GM19240 (cell line): ENCODE results near the gene MAST4.
"Not testable (repeated sequence)": the region's sequence is repeated elsewhere in the genome, so short reads cannot be mapped to it uniquely, and the experiment has no call there.

ENCODE experiments used
- DNase-seq: peaks from one replicate; pipeline ENCODE4 v3.0.0; 2011; ENCODE audit warnings: low spot score; ENCODE audit not compliant: insufficient read length

The MAST4 gene

GRCh38 chr5:66742083-66742895, 146.1 kb downstream of the MAST4 start:
- no peak for DNase-seq

- no peak for DNase-seq
These were observed 146.7 kb downstream of the MAST4 start for GRCh38 chr5:66742896-66743247.

- DNase-seq = no peak
These were observed 147.2 kb downstream of the MAST4 start for GRCh38 chr5:66743344-66743743.

- DNase-seq = no peak
These were observed 147.8 kb downstream of the MAST4 start for GRCh38 chr5:66744040-66744439.

GRCh38 chr5:66745297-66745696, 149.1 kb downstream of the MAST4 start:
- no peak for DNase-seq

GRCh38 chr5:66747607-66748006, 151.4 kb downstream of the MAST4 start:
- no peak for DNase-seq

- DNase-seq = not testable (repeated sequence)
These were observed 156.5 kb downstream of the MAST4 start for GRCh38 chr5:66752668-66753067.

GRCh38 chr5:66757219-66757833, 161.1 kb downstream of the MAST4 start:
- no peak for DNase-seq

GRCh38 chr5:66757834-66758371, 161.7 kb downstream of the MAST4 start:
- no peak for DNase-seq

- DNase-seq = no peak
These were observed 173.0 kb downstream of the MAST4 start for GRCh38 chr5:66769030-66769733.

GRCh38 chr5:66769839-66770617, 173.8 kb downstream of the MAST4 start:
- no peak for DNase-seq

GRCh38 chr5:66777868-66778267, 181.7 kb downstream of the MAST4 start:
- DNase-seq = no peak

GRCh38 chr5:66779528-66779927, 183.3 kb downstream of the MAST4 start:
- DNase-seq = no peak

GRCh38 chr5:66788556-66788955, 192.4 kb downstream of the MAST4 start:
- no peak for DNase-seq

GRCh38 chr5:66789434-66789833, 193.2 kb downstream of the MAST4 start:
- DNase-seq = no peak

- DNase-seq = no peak
These were observed 196.9 kb downstream of the MAST4 start for GRCh38 chr5:66793049-66793448.

GRCh38 chr5:66795682-66796081, 199.5 kb downstream of the MAST4 start:
- no peak for DNase-seq

GRCh38 chr5:66796305-66797292, 200.4 kb downstream of the MAST4 start:
- no peak for DNase-seq

- DNase-seq = no peak
These were observed 206.7 kb downstream of the MAST4 start for GRCh38 chr5:66802941-66803340.
